Activated naive CD4-positive, alpha-beta T cell treated with anti-CD3 and anti-CD28 coated beads for 36 hours (primary cell): ENCODE results near the gene HOXA3. TPM values are rescaled to one million over a fixed set of nuclear protein-coding genes. Genes with fewer than 3 reads are reported as not detected.

Experiments
- CTCF ChIA-PET: fragments of 350-600 bp; sonication (Branson Sonifier 250); formaldehyde crosslinking; loops from one replicate; lab custom pipeline; 2021; ENCODE audit warnings: antibody characterized with exemption; lab: Charles Lee
- DNase-seq: peaks from one replicate; pipeline ENCODE4 v3.0.0-alpha.2; 2020
- H3K27ac Mint-ChIP-seq: one replicate; pipeline ENCODE4 v1.8.0; 2021; ENCODE audit warnings: mild to moderate bottlenecking, mixed read lengths
- H3K27me3 Mint-ChIP-seq: one replicate; pipeline ENCODE4 v1.8.0; 2021; ENCODE audit warnings: low read depth, mixed read lengths
- H3K36me3 Mint-ChIP-seq: one replicate; pipeline ENCODE4 v1.8.0; 2021; ENCODE audit warnings: low read depth, mixed read lengths
- H3K4me1 Mint-ChIP-seq: one replicate; pipeline ENCODE4 v1.8.0; 2021; ENCODE audit warnings: low read depth, mixed read lengths
- H3K4me3 Mint-ChIP-seq: one replicate; pipeline ENCODE4 v1.8.0; 2021; ENCODE audit warnings: mild to moderate bottlenecking, moderate library complexity, mixed read lengths
- H3K9me3 Mint-ChIP-seq: one replicate; pipeline ENCODE4 v1.8.0; 2021; ENCODE audit warnings: mixed read lengths
- intact Hi-C: fragments of 100-400 bp; cut with micrococcal nuclease; formaldehyde crosslinking; loops from one replicate; pipeline ENCODE4 v1.15.1; 2023
- total RNA-seq, 2 experiments: library from RNA; stranded (reverse); gene quantifications; one replicate each; pipeline ENCODE4 v1.2.3, GENCODE V29; 2021

HOXA3 gene
- total RNA-seq, 2 experiments from 2014 or later: not detected

GRCh38 chr7:27097686-27098577 is 54.5 kb downstream of the HOXA3 start:
- H3K36me3 Mint-ChIP-seq: peaks cover 3% of the 10 kb centered on the region
- H3K27ac Mint-ChIP-seq: no peak overlapping the region
- no peak for DNase-seq
- H3K4me1 Mint-ChIP-seq: peaks cover 31% of the 10 kb centered on the region
- peaks cover 80% of the 10 kb centered on the region for H3K27me3 Mint-ChIP-seq
- intact Hi-C loops: loop anchor here (5.0 to 10.0 kb wide), 2 partner anchors 147 to 1241 kb away; partner anchors contain the start of gene EVX1
- no peaks in the 10 kb centered on the region for H3K9me3 Mint-ChIP-seq
- CTCF ChIA-PET: interaction anchor here (0.7 kb wide), 1 partner anchor 53 kb away, joined by 3 read pairs; no protein-coding TSS in a partner anchor
- H3K4me3 Mint-ChIP-seq: peak overlapping the region; percentile 80

- Mint-ChIP-seq H3K27ac (no peak overlapping the region), H3K4me1 (peaks cover 25% of the 10 kb centered on the region), H3K36me3 (peaks cover 3% of the 10 kb centered on the region), H3K4me3 (peak overlapping the region; percentile 80), H3K27me3 (peaks cover 81% of the 10 kb centered on the region), H3K9me3 (no peaks in the 10 kb centered on the region)
- CTCF ChIA-PET: no interaction called here
- intact Hi-C loops: loop anchor here (1.0 to 10.0 kb wide), 6 partner anchors 37 to 1240 kb away; partner anchors contain the start of genes EVX1 and SKAP2
- no peak for DNase-seq
Measured at GRCh38 chr7:27096768-27097514, 55.4 kb downstream of the HOXA3 start.

GRCh38 chr7:27095897-27096767 is 56.3 kb downstream of the HOXA3 start, which contains the start of gene HOXA1:
HOXA1 (minus strand) TSS chr7:27096000; CDS start chr7:27095912, 88 bp downstream.
- Mint-ChIP-seq H3K4me1 (peaks cover 21% of the 10 kb centered on the region), H3K9me3 (no peaks in the 10 kb centered on the region), H3K4me3 (peak within 1 kb of the TSS; percentile 80), H3K27ac (peak within 1 kb of the TSS; percentile 47), H3K27me3 (peaks cover 82% of the 10 kb centered on the region), H3K36me3 (no peaks in the 10 kb centered on the region)
- peak; percentile 82 for DNase-seq
- intact Hi-C loops: loop anchor here (1.0 to 10.0 kb wide), 6 partner anchors 38 to 1239 kb away; partner anchors contain the start of genes EVX1 and SKAP2
- CTCF ChIA-PET: interaction anchor here (0.8 kb wide), 1 partner anchor 65 kb away, joined by 3 read pairs; no protein-coding TSS in a partner anchor

DNA sequence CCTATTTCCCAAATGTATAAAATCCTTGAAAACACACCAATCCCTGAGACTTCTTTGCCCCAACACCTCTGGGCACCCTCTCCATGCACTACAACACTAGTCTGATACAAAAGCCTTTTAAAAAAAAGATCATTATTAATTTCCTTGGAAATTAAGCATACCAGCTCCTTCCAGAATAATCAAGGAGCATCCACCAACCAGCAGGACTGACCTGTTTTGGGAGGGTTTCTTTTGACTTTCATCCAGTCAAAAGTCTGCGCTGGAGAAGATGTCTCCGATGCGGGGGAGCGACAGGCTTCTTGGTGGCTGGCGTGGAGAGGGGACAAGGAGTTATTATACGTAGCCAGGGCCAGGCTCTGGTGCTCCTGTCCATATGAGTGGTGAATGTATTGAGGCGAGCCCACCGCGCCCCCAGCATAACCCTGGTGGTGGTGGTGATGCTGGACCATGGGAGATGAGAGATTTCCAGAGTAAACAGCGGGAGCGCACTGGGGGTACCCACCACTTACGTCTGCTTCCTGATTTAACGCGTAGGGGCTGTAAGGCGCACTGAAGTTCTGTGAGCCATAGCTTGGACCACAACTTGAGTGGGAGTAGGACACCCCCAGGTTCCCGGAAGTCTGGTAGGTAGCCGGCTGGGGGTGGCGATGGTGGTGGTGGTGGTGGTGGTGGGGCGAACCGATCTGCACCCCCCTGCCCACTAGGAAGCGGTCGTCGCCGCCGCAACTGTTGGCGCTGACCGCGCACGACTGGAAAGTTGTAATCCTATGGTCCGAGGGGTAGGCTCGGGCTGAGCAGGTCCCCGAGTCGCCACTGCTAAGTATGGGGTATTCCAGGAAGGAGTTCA is 57.1 kb downstream of the HOXA3 start:
- peaks cover 21% of the 10 kb centered on the region for H3K4me1 Mint-ChIP-seq
- intact Hi-C loops: loop anchor here (5.0 to 10.0 kb wide), 2 partner anchors 150 to 1238 kb away; partner anchors contain the start of gene EVX1
- DNase-seq: no peak

DNA sequence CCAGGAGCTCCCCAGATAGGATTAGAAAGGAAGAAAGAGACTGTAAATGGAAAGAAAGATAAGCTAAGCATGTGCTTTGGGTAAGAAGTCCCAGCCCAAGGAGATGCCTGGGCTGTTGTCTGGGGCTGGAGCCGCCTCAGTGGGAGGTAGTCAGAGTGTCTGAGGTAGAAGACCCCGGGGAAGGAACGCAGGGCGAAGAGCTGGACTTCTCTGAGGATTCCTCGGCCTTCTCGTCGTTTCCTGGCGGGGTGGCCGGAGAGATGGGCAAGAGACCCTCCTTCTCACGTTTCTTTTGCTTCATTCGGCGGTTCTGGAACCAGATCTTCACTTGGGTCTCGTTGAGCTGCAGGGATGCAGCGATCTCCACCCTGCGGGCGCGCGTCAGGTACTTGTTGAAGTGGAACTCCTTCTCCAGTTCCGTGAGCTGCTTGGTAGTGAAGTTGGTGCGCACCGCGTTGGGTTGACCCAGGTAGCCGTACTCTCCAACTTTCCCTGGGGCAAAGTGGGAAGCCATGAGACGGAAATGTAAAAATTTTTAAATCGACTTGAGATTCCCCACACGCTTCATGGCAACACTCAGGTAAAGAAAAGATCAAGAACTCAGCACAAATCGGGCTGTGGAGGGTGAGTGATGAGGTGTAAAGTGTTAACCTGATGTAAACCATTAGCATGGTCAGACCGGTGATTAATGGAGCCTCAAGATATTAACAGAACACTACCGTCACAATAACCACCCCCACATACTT is 57.9 kb downstream of the HOXA3 start:
- H3K36me3 Mint-ChIP-seq: no peaks in the 10 kb centered on the region
- H3K27ac Mint-ChIP-seq: no peak overlapping the region
- H3K27me3 Mint-ChIP-seq: peaks cover 84% of the 10 kb centered on the region
- DNase-seq: no peak
- H3K4me1 Mint-ChIP-seq: peaks cover 21% of the 10 kb centered on the region
- intact Hi-C loops: loop anchor here (5.0 to 10.0 kb wide), 2 partner anchors 150 to 1237 kb away; partner anchors contain the start of gene EVX1
- no peaks in the 10 kb centered on the region for H3K9me3 Mint-ChIP-seq
- CTCF ChIA-PET: interaction anchor here (0.6 to 0.9 kb wide), 2 partner anchors 281 to 412 kb away, joined by 3 read pairs; no protein-coding TSS in a partner anchor
- no peak overlapping the region for H3K4me3 Mint-ChIP-seq

More for the DNA sequence above, 57.1 kb downstream of the HOXA3 start:
- Mint-ChIP-seq H3K27ac (peak overlapping the region; percentile 47), H3K9me3 (no peaks in the 10 kb centered on the region), H3K27me3 (peaks cover 83% of the 10 kb centered on the region), H3K4me3 (peak overlapping the region; percentile 80), H3K36me3 (no peaks in the 10 kb centered on the region)
- CTCF ChIA-PET: no interaction called here

GRCh38 chr7:27093184-27093895 is 59.0 kb downstream of the HOXA3 start:
- peaks cover 19% of the 10 kb centered on the region for H3K4me1 Mint-ChIP-seq
- H3K36me3 Mint-ChIP-seq: no peaks in the 10 kb centered on the region
- CTCF ChIA-PET: interaction anchor here (0.6 to 0.9 kb wide), 3 partner anchors 16 to 411 kb away, joined by 3 to 5 read pairs (median 3); no protein-coding TSS in a partner anchor
- peaks cover 86% of the 10 kb centered on the region for H3K27me3 Mint-ChIP-seq
- intact Hi-C loops: loop anchor here (10.0 kb wide), 1 partner anchor 151 kb away; the partner anchor contains the start of gene EVX1
- no peak for DNase-seq
- no peak overlapping the region for H3K27ac Mint-ChIP-seq
- no peak overlapping the region for H3K4me3 Mint-ChIP-seq
- no peaks in the 10 kb centered on the region for H3K9me3 Mint-ChIP-seq

- intact Hi-C loops: loop anchor here (10.0 kb wide), 1 partner anchor 152 kb away; the partner anchor contains the start of gene EVX1
- H3K27me3 Mint-ChIP-seq: peaks cover 83% of the 10 kb centered on the region
- H3K4me3 Mint-ChIP-seq: no peak overlapping the region
- no peak overlapping the region for H3K27ac Mint-ChIP-seq
- CTCF ChIA-PET: no interaction called here
- H3K9me3 Mint-ChIP-seq: no peaks in the 10 kb centered on the region
- no peaks in the 10 kb centered on the region for H3K36me3 Mint-ChIP-seq
- DNase-seq: no peak
- H3K4me1 Mint-ChIP-seq: peaks cover 19% of the 10 kb centered on the region
Measured at GRCh38 chr7:27092819-27093110, 59.6 kb downstream of the HOXA3 start.

- Mint-ChIP-seq H3K9me3 (no peaks in the 10 kb centered on the region), H3K27me3 (peaks cover 83% of the 10 kb centered on the region), H3K27ac (no peak overlapping the region), H3K36me3 (no peaks in the 10 kb centered on the region), H3K4me1 (peaks cover 19% of the 10 kb centered on the region), H3K4me3 (no peak overlapping the region)
- CTCF ChIA-PET: no interaction called here
- no peak for DNase-seq
- intact Hi-C loops: loop anchor here (10.0 kb wide), 1 partner anchor 153 kb away; the partner anchor contains the start of gene EVX1
Measured at GRCh38 chr7:27091941-27092818, 60.2 kb downstream of the HOXA3 start.

- intact Hi-C loops: loop anchor here (10.0 kb wide), 1 partner anchor 154 kb away; the partner anchor contains the start of gene EVX1
- no peak for DNase-seq
- Mint-ChIP-seq H3K4me1 (peaks cover 16% of the 10 kb centered on the region), H3K4me3 (no peak overlapping the region), H3K27me3 (peaks cover 82% of the 10 kb centered on the region), H3K36me3 (no peaks in the 10 kb centered on the region), H3K27ac (no peak overlapping the region), H3K9me3 (no peaks in the 10 kb centered on the region)
- CTCF ChIA-PET: interaction anchor here (1.4 kb wide), 1 partner anchor 70 kb away, joined by 3 read pairs; no protein-coding TSS in a partner anchor
Measured at GRCh38 chr7:27091105-27091504, 61.3 kb downstream of the HOXA3 start.
